ENCODE data around the gene RGS12. TPM values are rescaled to one million over a fixed set of nuclear protein-coding genes. Genes with fewer than 3 reads are reported as not detected.

Gene RGS12
- total RNA-seq, 2 experiments from 2014 or later: 8.6 to 8.8 TPM

DNA sequence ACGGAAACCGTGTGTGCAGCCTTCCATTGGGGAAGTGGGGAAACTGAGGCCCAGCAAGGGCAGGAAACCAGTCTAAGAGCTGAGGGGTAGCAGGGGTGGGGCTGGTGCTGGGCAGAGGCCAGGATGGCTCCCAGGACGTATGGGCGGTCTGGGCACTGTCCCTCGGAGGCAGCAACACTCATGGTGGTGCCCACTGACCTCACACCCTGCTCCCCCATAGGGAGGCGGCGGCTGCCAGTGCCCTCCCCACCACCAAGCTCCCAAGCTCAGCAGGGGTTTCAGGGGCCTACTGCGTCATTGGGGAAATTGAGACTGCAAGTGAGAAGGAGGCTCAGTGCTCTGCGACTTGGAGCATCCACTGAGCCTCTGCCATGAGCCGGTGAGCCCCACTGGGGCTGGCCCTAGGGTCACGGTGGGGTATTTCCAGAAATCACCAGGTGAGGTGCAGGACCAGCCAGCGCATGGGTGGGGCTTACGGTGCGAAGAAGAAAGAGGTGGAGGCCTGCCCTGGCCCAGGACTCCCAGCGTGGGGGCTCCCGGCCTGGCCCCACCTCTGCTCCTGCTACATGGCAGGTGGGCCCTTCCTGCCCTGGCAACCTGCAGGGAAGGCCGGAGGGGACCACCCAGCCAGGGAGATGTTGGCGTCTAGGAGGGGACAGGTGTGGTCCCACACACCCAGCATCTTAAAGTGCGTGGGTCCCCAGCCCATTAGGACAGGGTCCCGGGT, 42.9 kb upstream of the RGS12 start:
- Mint-ChIP-seq H3K27me3 (no peaks in the 10 kb centered on the region), H3K4me3 (no peak overlapping the region), H3K9me3 (no peaks in the 10 kb centered on the region), H3K36me3 (no peaks in the 10 kb centered on the region), H3K27ac (no peak overlapping the region), H3K4me1 (ENCODE audit: low read depth) (no peaks in the 10 kb centered on the region)
- DNase-seq: no peak
- intact Hi-C loops (cut with micrococcal nuclease): no loop called here
- POLR2A ChIA-PET: no interaction called here
- CTCF ChIA-PET: no interaction called here

DNA sequence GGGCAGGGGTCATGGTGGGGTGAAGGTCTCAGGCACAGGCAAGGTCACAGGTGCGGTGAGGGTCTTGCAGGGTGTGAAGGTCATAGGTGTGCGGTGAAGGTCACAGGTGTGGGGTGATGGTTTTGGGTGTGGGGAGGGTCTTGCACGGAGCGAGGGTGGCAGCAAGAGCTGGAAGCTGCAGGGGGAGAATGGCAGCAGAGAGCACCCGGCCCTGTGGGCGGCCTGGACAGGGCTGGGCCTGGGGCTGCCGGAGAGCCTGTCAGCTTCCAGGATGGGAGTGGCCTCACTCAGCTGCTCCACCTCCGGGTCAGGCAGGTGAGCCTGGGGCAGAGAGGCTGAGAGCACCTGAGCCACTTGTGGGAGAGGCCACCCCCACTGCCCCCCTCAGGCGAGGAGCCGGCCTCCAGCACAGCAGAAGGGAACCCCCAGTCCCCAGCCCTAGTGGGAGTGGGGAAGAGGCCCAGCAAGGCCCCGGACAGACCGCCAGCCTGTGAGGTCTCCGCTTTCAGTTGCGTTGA, 42.3 kb upstream of the RGS12 start:
- POLR2A ChIA-PET: no interaction called here
- H3K27ac Mint-ChIP-seq: no peak overlapping the region
- intact Hi-C loops (cut with micrococcal nuclease): no loop called here
- no peak overlapping the region for H3K4me3 Mint-ChIP-seq
- H3K4me1 Mint-ChIP-seq (ENCODE audit: low read depth): no peaks in the 10 kb centered on the region
- no peaks in the 10 kb centered on the region for H3K9me3 Mint-ChIP-seq
- H3K27me3 Mint-ChIP-seq: no peaks in the 10 kb centered on the region
- DNase-seq: no peak
- CTCF ChIA-PET: no interaction called here
- H3K36me3 Mint-ChIP-seq: no peaks in the 10 kb centered on the region

DNA sequence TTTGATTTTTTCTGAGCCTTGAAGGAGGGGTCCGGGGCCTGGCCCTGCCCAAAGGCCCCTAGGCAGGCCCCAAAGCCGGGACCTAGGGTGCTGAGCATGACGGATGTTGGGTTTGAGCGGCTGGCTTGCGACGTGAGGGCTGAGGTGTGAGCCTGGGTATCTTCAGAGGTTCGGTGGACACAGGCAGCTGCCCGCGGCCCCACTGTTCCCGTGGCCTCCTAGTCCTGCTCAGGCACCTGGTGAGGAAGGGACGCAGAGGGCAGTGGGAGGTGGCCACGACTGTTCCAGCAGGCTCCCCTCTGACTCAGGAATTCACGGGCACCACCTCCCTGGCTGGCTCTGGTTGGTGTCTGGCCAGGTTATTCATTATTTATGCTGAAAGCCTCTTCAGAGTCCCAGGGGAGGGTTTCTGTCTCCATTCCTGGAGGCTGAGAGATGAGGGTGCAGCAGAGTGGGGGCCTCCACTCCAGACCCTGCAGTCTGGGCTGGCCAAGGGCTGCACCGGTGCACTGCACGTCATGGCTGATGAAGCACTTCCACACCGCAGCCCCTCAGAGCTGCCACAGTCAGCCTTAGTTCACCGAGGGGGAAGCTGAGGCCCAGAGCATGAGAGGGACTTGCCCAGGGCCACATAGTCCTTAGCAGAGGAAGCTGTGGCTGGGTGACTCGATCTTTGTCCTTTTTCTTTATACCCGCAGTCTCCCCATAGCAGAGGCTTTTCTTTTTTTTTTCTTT, 41.7 kb upstream of the RGS12 start:
- Mint-ChIP-seq H3K9me3 (no peaks in the 10 kb centered on the region), H3K27ac (no peak overlapping the region), H3K4me1 (ENCODE audit: low read depth) (no peaks in the 10 kb centered on the region), H3K4me3 (no peak overlapping the region), H3K36me3 (no peaks in the 10 kb centered on the region), H3K27me3 (no peaks in the 10 kb centered on the region)
- intact Hi-C loops (cut with micrococcal nuclease): no loop called here
- ChIA-PET POLR2A (no interaction called here), CTCF (no interaction called here)
- no peak for DNase-seq

DNA sequence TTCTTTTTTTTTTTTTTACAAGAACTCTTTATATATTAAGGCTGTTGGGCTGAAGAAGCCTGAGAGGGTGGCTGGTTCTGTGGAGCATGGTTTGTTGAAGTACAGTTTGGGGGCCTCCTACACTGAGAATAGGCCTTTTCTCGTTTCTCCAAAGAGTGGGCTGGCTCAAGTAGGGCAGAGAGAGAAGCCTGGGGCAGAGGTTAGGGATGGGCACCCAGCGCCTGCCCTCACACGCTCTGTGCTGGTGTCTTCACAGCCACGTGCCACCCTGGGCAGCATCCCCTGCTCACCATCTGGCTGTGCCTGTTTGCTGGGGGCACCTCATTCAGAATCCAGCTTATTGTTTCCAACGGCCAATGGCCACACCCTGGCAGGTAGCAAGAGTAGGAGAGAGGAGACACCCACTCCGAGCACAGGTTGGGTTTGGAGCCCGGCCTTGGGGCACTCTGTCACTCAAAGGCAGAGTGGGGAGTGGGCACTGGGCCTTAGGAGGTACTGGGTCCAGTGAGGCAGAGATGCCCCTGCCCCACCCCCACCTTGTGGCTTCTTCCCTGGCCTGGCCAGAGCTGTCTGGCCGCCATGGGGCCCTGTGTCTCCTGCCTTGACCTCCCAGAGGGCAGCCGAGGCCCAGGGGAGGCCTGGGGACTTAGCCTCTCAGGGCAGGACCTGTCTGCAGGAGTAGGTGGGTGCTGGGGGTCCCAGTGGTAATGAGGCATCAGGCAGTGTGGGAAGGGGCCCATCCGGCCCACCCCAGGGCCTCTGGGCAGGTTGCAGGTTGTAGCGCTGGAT, 40.9 kb upstream of the RGS12 start:
- intact Hi-C loops (cut with micrococcal nuclease): no loop called here
- POLR2A ChIA-PET: no interaction called here
- CTCF ChIA-PET: no interaction called here
- no peak for DNase-seq
- Mint-ChIP-seq H3K4me3 (no peak overlapping the region), H3K36me3 (no peaks in the 10 kb centered on the region), H3K4me1 (ENCODE audit: low read depth) (no peaks in the 10 kb centered on the region), H3K27ac (no peak overlapping the region), H3K27me3 (no peaks in the 10 kb centered on the region), H3K9me3 (no peaks in the 10 kb centered on the region)

DNA sequence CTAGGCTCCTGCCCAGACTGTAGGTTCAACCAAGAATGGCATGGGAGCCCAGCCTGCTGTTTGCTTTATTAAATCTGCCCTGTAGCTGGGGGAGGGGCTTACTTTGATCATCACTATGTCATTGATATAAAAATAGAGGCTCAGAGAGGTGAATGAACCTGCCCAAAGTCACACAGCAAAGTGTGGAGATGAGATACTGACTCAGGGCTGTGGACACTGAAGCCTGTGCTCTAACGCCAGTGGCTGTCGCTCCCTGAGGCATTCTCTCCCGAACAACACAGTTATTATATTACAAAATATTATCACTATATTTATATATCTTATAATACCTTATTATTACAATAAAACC, 40.4 kb upstream of the RGS12 start:
- no peak for DNase-seq
- Mint-ChIP-seq H3K36me3 (no peaks in the 10 kb centered on the region), H3K4me3 (no peak overlapping the region), H3K27me3 (no peaks in the 10 kb centered on the region), H3K9me3 (no peaks in the 10 kb centered on the region), H3K4me1 (ENCODE audit: low read depth) (no peaks in the 10 kb centered on the region), H3K27ac (no peak overlapping the region)
- intact Hi-C loops (cut with micrococcal nuclease): no loop called here
- CTCF ChIA-PET: no interaction called here
- POLR2A ChIA-PET: no interaction called here

DNA sequence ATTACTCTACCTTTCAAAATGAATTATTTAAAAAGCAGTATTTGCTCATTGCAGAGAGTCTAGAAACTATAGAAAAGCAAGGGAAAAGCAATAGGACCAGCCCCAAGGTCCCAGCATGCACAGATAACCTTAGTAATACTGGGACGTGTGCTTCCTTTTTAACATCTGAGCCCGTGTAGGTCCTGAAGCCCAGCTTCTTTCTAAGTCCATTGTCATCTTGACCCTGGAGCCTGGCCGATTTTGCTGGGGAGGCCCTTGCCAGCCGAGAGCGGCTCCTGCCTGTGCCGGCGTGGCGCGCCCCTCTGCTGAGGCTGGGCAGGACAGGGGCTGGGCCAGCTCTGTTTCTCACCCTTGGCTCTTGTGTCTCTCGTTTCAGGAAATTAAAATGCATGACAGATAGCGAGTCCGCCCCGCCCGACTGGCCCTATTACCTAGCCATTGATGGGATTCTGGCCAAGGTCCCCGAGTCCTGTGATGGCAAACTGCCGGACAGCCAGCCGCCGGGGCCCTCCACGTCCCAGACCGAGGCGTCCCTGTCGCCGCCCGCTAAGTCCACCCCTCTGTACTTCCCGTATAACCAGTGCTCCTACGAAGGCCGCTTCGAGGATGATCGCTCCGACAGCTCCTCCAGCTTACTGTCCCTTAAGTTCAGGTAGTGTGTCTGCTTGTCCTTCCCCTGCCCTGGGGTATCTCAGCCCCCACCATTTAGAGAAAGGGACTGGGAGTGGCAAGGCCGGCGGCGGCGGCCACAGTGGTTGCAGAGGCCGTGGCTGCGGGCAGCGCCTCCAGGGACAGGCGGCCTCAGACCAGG, 39.8 kb upstream of the RGS12 start:
- ChIA-PET POLR2A (no interaction called here), CTCF (no interaction called here)
- Mint-ChIP-seq H3K36me3 (no peaks in the 10 kb centered on the region), H3K27me3 (no peaks in the 10 kb centered on the region), H3K4me3 (no peak overlapping the region), H3K4me1 (ENCODE audit: low read depth) (no peaks in the 10 kb centered on the region), H3K27ac (no peak overlapping the region), H3K9me3 (no peaks in the 10 kb centered on the region)
- no peak for DNase-seq
- intact Hi-C loops (cut with micrococcal nuclease): no loop called here

DNA sequence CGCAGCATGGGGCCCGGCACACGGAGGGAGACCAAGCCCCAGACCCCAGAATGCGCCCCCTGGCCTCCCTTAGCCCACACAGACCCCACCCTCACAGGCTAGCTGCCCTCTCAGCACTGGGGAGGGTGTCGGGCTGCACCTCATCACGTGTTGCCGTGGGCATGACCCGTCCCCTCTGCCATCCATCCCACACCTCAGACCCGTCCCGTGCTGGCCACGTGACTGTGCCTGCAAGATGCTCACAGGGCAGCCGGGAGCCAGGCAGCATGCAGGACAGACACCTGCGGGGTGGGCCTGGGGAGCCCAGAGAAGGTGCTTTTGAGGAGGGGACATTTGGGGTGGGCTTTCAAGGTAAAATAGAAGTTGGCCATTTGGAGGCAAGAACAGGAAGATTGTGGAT, 39.0 kb upstream of the RGS12 start:
- POLR2A ChIA-PET: no interaction called here
- no peaks in the 10 kb centered on the region for H3K36me3 Mint-ChIP-seq
- CTCF ChIA-PET: no interaction called here
- H3K27ac Mint-ChIP-seq: no peak overlapping the region
- intact Hi-C loops (cut with micrococcal nuclease): no loop called here
- H3K4me3 Mint-ChIP-seq: no peak overlapping the region
- H3K9me3 Mint-ChIP-seq: no peaks in the 10 kb centered on the region
- no peak for DNase-seq
- no peaks in the 10 kb centered on the region for H3K27me3 Mint-ChIP-seq
- no peaks in the 10 kb centered on the region for H3K4me1 Mint-ChIP-seq (ENCODE audit: low read depth)

DNA sequence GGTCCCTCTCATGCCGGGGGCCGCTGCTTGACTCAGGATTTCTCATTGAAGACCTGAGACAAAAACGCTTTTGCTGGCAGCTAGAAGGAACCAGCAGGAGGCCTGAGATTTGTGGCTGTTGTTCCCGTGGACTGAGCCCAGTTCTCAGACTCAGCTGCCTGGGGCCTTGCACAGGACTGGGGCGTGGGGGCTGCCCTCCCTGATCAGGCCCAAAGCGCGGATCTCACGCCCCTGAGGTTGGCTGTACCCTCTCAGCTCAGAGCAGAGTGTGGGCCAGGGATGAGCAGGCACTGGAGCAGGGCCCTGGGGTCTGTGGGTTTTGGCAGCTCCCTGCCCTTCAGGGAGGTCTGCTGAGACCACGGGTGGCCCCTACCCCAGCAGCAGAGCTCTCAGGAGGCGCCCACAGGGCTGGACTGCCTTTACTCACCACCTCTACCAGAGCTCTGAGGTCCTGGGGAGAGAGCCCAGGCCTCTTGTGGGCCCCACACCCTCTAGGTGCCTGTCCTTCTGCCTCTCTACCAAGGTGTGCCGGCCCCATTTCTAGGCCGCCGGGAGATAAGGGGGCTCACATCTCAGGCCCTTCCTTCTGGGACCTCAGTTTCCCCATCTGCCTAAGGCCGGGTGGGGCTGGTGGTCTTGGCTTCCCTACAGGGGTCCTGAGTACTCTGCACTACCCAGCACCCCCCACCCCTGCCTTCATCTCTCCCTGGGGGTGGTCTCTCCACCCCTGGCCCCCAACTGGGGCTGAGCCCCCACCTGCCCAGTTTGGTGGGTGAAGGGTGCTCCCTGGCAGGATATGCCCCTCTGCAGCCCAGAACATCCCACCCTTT, 38.3 kb upstream of the RGS12 start:
- Mint-ChIP-seq H3K27ac (no peak overlapping the region), H3K36me3 (no peaks in the 10 kb centered on the region), H3K4me3 (no peak overlapping the region), H3K4me1 (ENCODE audit: low read depth) (no peaks in the 10 kb centered on the region), H3K27me3 (no peaks in the 10 kb centered on the region), H3K9me3 (no peaks in the 10 kb centered on the region)
- intact Hi-C loops (cut with micrococcal nuclease): no loop called here
- no peak for DNase-seq
- ChIA-PET POLR2A (no interaction called here), CTCF (no interaction called here)

DNA sequence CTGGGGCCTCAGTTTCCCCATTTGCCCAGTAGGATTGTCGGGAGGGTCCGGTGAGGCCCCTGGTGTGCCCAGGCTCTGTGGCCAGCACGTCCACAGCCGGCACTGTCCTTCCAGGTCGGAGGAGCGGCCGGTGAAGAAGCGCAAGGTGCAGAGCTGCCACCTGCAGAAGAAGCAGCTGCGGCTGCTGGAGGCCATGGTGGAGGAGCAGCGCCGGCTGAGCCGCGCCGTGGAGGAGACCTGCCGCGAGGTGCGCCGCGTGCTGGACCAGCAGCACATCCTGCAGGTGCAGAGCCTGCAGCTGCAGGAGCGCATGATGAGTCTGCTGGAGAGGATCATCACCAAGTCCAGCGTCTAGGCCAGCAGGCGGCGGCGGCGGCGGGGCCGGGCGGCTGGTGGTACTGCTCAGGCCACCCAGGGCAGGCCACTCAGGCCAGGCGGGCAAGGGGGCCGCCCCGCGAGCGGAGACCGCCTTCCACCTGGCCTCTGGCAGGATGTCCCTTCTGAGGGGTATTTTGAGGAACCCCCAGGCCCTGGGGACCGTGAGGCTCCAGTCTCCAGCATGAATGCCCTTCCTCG, 37.1 kb upstream of the RGS12 start:
- H3K4me3 Mint-ChIP-seq: no peak overlapping the region
- POLR2A ChIA-PET: no interaction called here
- H3K36me3 Mint-ChIP-seq: no peaks in the 10 kb centered on the region
- intact Hi-C loops (cut with micrococcal nuclease): no loop called here
- CTCF ChIA-PET: no interaction called here
- DNase-seq: peak; percentile 2
- no peaks in the 10 kb centered on the region for H3K9me3 Mint-ChIP-seq
- no peak overlapping the region for H3K27ac Mint-ChIP-seq
- no peaks in the 10 kb centered on the region for H3K27me3 Mint-ChIP-seq
- no peaks in the 10 kb centered on the region for H3K4me1 Mint-ChIP-seq (ENCODE audit: low read depth)

DNA sequence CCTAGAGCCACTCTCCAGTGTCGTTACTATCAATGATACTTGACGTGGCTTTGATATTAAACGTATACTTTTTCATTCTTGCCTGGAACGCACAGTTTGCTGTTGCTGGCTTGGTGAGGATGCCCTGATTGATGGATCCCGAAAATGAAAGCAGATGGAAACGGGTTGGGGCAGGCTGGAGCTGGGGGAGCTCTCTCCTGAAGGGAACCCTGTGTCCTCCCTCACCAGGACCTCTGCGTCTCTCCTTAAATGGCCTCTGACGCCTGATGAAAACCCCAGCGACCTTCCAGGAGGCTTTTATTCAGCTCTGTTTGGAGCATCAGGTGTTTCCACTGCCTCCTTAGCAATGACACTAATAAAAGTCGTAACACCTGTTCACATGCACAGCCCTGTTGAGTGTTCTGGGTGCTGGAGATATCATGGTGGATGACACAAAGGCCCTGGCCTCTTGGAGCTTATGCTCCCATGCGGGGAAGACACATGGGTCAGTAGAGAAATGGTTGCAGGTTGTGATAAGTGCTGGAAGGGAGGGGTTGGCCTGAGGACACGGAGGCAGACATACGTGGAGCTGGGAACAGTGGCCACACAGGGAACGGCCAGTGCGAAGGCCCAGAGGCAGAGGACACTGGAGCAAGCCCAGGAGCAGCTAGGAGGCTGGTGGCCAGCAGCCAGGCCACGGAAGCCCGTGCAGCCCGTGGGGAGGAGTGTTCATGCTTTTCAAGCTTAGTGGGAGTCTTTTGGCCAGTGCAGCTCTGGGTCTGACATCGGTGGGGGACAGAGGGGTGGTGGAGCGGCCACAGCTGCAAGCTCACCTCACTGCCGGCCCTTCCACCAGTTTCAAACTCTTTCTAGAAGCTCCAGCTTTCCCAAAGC, 36.4 kb upstream of the RGS12 start:
- Mint-ChIP-seq H3K4me1 (ENCODE audit: low read depth) (no peaks in the 10 kb centered on the region), H3K9me3 (no peaks in the 10 kb centered on the region), H3K27me3 (no peaks in the 10 kb centered on the region), H3K27ac (no peak overlapping the region), H3K36me3 (no peaks in the 10 kb centered on the region), H3K4me3 (no peak overlapping the region)
- ChIA-PET CTCF (no interaction called here), POLR2A (no interaction called here)
- DNase-seq: peak; percentile 2
- intact Hi-C loops (cut with micrococcal nuclease): no loop called here

DNA sequence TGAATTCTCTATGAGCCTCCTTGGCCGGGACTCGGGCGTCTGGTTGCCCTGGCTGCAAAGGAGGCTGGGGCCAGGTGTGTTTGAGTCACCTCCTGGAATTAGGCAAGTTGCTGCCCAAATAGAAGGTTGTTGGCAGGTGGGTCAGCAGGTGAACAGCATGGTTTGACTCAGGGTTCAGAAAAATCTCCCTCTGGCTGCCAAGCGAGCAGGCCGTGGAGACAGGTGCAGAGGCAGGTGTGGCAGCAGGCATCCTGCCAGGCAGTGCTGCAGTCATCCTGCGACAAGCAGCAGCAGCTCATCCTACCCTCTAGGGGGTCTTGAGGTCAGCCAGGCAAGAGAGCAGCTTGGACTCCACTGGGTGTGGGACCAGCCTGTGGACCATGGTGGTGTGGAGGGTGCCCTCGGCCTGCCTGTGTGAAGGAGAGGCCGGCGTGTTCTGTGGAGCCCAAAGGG, 35.7 kb upstream of the RGS12 start:
- CTCF ChIA-PET: interaction anchor here (1.0 kb wide), 1 partner anchor 184 kb away, joined by 3 read pairs; no protein-coding TSS in a partner anchor
- no peak for DNase-seq
- Mint-ChIP-seq H3K27ac (no peak overlapping the region), H3K4me1 (ENCODE audit: low read depth) (no peaks in the 10 kb centered on the region), H3K9me3 (no peaks in the 10 kb centered on the region), H3K36me3 (no peaks in the 10 kb centered on the region), H3K4me3 (no peak overlapping the region), H3K27me3 (no peaks in the 10 kb centered on the region)
- intact Hi-C loops (cut with micrococcal nuclease): no loop called here
- POLR2A ChIA-PET: no interaction called here
